GM18498 (cell line): ENCODE results near the gene FAM163B.

Experiments
- ATAC-seq: cut with Tn5 transposase; IDR thresholded peaks from one replicate; pipeline ENCODE4 v1.9.1; 2021; ENCODE audit warnings: mild to moderate bottlenecking, moderate library complexity; ENCODE audit not compliant: unreplicated experiment

FAM163B gene

DNA sequence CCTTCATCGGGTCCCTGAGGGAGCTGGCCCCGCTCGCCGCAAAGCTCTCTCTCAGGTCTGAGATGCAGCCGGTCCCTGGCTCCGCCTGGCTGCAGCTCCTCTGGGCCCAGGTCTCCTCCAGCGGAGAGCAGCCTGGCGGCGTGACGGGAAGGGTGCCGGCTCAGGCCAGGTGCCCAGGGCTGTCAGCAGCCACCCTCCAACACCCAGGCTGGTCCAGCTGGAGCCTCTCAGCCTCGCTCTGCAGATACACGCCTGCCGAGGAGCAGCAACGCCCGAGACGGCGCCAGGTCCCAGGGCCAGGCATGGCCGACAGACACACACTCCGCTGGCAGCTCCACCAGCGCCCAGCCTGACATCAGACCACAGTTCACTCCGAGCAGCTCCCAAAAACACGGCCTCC, 25.6 kb downstream of the FAM163B start:
- no peak for ATAC-seq

DNA sequence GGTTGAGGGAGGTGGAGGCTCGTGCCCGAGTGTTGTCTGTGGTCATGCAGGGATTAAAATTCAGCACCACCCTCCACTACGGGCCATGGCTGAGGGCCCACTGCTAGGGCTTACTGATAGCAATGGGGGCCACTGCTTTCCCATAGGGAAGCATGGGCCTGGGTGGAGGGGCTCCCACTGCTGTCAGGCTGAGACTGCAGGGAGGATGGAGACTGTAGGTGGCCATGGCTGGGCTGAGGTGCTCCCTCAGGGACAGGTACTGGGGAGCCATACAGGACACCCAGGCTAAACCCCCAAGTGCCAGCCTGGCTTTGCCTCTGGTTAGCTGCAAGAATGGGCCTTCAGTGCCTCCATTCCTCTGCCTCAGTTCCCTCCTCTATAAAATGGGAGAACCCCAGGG, 26.1 kb downstream of the FAM163B start:
- no peak for ATAC-seq

DNA sequence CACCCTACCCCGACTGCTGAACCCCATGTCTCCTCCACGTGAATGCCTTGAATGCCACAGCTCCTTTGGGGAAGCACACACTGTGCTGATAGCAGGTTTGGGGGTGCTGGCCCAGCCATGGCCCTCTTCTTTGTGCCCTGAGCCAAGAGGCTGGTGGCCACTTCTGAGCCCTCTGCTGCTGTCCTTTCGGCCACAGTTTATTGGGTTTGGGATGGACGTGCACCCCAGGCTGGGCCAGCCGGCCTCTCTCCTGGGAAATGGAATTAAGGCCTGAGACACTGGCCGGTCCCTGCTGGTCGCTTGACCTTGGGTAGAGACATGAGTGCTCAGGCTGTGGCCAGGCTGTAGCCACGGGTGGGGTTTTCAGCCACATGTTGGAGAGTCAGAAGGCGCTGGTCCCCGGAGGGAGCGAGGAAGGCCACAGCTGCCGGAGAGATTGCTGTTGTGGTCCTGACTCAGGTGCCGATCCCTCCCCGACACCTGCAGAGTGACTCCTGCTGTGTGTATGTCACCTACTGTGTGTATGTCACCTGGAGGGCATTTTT, 26.6 kb downstream of the FAM163B start:
- ATAC-seq, result no peak

DNA sequence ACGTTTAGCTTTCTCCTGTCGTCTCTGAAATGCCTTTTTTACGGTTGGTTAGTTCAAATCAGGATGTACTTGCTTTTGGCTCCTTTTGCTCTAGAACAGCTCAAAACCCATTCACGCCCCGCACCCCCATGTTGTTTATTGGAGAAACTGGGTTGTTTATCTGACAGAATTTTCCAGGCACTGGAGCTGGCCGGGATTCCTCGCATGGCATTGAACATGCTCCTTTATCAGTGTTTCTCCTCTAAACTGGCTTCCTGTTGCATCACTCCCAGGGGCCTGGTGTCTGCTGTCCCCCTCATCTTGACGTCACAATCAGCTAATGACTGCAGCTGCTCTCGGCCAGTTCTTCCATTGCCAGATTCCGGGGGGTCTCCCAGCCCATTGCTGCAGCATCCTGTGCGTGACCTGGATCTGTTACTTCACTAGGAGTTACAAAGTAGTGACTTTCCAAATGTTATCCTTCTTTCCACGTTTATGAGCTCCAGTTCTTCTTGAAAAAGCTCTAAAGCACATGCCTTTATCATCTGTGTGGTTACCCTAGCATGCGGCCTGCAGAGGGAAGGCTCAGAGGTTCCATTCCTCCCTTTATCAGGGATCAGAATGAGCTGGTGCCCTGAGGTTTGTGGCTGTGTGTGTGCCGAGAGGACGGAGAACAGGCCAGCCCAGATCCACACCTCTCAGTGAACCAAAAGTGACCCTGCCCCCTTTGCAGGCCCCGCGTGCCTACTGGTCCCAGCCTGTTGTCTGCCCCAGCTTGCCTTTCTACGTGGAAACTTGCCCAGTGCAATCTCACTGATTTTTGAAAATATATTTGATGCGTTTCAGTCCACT, 27.5 kb downstream of the FAM163B start:
- no peak for ATAC-seq

DNA sequence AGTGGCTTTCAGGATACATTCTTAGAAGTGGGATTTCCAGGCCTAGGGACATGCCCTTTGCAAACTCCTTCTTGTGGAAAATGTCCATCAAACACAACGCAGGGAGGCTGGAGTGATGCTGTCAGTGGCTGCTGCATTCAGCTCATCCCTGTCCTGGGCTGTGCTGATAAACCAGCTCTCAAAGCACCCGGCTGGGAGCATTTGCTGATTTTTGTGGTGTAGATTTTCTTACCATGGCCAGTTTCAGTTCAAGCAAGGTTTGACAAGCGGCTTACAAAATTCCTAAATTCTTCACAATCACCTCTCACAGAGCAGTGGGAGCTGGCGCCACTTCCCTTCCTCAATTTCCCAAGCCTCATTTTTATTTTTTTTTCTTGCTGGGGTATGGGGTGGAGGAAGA, 28.2 kb downstream of the FAM163B start:
- ATAC-seq, result no peak

DNA sequence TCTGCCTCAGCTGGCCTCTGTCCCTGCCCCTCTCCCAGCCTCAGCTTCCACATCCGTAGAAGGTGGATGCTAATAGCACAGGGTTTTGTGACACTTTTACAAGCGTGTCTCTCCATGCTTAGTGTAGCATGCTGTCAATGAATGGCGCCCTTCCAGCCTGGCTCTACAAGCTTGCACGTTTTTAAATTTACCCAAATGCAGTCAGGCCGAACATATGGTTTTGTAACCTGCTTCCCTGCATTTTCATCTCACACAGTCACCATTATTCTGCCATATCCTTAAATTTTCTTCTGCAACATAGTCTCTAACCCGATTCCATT, 28.8 kb downstream of the FAM163B start:
- no peak for ATAC-seq

DNA sequence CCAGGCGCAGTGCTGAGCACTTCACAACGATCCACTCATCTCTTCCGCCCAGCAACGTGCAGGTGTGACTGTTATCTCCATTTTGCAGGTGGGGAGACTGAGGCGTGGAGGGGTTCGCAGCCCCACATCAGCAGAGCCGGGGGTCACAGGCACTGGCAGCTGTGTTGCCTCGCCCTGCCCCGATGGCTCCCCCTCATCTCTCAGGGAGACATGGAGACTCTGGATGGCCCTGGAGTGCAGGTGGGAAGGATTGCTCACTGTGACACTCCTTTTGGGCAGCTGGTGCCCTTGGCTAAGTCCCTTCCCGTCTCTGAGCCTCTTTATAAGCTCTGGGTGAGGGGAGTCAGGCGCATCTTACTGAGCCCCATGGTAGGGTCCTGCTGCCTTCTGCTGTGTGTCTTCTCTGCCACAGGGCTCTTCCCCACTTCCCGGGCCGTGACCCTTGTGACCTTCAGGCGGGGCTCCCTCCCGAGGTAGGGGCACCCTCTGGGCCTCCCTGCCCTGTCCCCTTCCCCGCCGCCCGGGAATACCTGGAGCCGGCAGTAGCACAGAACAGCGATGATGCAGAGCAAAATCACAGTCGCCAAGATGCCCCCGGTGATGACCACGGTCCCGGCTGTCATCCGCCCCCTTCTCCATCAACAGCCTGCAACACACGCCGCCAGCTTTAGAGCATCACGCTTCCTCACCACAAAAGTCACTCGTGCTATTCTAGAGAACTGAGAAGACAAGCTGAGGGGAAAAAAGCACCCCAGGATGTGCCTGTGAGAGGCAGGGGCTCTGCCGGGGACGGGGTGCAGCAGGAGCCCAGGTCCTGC, 29.4 kb downstream of the FAM163B start:
- ATAC-seq, result no peak

DNA sequence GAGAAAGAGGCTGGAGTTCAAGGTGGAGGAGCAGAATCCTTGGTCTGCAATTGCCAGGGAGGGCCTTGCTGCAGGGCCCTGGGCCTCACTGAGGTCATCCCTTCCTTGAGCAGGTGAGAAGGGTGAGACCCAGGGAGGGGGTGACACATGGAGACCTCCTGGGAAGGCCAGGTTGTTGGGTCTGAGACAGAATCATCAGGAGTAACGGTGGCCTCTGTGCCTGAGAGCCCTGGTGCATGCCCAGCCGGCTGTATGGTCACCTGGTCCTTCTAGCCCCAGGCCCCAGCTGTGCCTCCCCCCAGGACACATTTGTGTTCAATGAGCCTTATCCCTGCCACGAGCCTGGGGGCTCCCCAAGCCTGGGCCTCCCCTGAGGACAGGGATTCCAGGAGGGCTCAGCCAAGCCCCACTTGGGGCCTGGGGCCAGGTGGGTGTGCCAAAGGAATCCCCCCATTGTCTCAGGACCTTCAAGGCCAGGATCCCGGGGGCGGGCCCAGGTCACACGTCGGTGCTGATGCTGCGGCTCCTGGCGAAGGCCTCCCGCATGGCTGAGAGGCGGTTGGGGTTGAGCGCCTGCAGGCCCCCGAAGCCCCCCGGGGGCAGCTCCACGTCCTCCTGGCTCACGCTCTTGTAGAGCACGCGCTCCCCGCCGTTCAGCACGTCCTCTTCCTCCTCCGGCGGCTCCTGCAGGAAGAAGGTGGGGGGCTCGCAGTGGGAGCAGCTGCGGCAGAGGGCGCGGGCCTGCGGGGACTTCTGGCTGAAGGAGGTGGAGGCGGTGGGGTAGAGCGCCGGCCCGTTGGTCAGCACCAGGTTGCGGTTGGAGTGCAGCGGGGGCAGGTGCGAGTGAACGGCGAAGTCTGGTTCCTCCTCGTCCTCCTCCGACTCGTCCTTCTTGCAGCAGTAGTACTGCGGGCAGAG, 30.4 kb downstream of the FAM163B start:
- no peak for ATAC-seq

DNA sequence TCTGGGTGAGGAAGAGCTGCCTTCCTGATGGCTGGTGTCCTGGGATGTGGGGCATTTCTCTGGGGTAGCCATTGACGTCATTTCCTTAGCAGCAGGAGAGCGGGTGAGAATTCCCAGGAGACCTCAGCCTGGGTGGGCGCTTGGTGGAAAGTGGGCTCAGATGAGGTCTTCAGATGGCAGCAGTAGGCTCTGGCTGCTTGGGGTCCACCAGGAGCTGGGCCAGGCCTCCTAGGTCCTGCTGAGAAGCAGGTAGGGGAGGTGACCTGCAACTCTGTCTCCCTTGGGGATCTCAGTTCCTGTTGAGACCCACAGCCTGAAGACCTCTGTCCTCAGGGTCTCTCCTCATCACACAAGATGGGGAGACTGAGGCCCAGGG, 31.5 kb downstream of the FAM163B start:
- no peak for ATAC-seq

DNA sequence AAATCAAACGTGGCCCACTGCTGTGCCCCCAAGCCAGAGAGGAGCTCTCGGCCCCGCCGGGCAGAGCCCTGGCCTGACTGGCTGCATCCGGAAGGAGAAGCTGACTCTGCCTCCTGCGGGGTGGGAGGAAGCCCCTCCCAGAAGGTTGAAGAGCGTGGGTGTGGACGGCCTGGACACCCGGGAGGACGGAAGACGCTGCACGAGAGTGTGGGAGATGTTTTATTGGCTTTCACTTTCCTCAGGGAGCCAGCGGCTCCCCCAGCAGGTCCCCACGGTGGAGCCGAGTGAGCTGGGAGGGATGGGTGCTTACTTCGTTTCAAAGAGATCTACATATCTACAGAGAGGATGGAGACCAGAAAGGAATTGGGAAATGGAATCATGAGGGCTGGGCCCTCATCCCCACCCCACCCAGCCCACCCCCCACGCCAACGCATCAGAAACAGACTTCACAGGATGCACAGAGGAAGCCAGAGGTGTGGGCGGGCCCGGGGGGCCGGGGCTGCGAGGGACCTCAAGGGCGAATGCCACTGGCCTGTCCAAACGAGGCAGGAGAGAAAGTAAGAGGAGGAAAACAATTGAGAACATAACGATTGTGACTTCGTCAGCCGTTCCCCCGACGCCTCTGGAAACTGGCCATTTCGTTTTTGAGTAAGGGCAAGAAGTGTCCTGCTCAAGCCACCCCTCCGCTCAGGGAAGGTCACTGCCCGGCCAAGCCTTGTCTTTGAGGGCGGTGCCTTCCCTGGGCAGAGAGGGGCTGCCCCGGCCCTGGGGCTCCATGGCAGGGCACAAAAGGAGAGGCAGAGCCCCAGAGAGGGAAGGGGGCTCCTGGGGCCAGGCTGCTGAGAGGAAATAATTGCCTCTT, 32.1 kb downstream of the FAM163B start:
- no peak for ATAC-seq

DNA sequence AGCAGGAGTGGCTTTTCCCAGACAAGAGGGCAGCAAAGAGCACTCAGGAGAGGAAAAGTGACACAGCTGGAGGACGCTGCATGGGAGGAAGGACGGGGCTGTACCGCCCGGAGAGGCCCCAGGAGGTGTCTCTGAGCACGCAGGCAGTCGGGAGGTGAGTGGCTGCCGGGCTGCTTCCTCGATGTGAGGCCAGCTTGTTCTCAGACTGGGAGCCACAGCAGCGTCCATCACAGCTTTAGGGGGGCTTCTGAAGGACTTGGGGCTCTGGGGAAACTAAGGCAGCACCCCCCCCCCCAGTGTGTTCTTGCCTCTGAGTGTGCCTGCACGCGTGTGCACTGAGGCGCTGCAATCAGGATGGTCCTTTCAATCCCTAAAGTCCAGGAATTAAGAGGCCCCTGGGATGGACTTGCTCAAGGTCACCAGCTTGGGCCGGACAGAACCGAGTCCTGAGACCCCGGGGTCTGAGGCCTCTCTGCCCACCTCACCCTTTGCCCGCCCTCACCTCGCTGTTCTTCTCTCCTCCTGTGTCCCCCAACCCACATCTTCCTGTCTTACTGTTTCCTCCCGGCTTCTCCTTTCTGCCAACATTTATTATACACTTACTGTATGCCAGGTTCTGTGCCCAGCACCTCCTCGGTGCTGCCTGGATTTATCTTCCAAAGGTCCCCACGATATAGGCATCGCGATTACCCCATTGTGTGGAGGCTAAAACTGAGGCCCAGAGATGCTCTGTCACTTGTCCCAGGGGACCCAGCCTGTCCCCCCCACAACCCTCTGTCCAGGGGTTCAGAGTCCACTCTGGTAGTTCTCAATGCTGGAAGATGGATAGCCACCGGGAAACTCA, 32.9 kb downstream of the FAM163B start:
- no peak for ATAC-seq

DNA sequence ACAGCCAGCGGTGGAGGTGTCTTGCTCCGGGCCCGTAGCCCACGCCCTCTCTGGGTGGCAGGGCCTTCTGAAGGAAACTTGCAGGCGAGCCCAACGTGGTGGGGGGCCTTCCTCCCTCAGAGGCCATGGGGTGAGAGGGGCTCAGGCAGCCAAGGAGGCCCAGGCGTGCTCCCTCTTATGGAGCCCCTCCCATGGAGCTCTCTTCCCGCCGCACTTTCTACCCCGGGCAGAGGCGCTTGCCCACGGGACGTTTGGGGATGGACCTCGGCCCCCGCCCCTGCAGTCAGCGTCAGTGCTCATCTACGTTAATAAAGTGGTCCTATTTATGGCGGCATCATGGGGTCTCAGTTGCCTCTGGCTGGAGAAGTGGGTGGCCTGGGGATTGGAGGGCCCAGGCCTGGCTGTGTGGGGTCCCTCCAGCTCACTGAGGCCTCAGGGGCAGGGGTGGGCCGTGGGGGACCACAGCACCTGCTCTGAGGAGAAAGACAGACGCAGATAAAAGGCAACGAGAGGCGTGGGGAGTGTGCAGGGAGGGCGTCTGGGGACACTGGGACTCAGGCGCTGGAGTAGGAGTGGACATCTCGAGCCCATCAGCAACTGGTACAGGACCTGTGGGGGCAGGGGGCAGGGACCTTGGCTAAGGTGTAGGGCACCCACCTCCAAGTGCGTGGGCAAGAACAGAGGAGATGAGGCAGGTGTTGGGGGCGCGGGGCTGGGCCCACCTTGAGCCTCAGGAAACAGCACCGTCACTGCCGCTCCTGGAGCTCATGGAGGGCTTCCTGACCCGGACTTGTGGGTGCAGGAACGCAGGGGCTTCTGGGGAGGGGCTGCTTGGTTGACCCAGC, 33.8 kb downstream of the FAM163B start:
- no peak for ATAC-seq

DNA sequence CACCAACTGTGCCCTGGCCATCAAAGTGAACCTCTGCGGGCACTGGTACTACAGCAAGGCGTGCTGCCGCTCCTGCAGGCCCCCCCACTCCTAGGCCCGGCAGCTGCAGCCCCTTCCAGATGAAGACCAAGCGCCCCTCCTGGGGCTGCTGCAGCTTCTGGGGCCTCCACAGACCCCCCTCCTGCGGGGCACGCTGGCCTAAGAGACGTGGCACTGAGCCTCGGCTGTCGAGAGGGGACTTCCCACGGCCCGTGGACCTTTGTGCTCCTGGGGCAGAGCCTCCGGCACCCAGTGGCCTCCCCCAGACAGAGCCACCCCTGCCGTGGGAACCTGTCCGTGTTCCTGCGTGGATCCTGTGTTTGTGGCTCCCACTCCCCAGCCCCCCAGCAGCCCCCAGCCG, 34.4 kb downstream of the FAM163B start:
- no peak for ATAC-seq

DNA sequence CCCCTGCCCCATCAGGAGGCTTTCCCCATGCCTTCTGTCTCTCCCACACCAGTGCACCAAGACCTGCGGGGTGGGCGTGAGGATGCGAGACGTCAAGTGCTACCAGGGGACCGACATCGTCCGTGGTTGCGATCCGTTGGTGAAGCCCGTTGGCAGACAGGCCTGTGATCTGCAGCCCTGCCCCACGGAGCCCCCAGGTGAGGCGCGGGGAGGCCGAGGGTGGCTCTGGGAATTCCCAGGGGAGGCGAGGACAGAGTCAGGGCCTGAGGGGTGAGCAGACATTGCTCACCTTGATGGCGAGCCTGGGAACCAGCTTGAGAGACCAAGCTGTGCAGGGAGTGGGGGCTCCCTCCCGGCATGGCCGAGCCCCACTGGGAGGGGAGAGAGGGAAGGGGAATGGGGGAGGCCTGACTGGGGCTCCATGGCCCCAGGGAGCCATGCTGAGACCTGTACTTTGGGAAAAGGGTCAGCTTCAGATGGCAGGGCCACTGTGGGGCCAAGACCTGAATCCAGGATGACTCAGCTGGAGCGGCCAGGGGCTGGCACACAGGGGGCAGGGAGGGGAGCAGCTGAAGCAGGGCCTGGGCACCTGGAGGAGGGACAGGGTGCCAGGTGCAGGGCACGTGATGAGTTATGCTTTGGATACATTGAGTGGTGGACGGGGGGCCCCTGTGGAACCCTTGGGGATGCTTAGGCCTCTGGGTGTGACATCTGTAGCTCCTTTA, 35.2 kb downstream of the FAM163B start:
- ATAC-seq, result no peak

DNA sequence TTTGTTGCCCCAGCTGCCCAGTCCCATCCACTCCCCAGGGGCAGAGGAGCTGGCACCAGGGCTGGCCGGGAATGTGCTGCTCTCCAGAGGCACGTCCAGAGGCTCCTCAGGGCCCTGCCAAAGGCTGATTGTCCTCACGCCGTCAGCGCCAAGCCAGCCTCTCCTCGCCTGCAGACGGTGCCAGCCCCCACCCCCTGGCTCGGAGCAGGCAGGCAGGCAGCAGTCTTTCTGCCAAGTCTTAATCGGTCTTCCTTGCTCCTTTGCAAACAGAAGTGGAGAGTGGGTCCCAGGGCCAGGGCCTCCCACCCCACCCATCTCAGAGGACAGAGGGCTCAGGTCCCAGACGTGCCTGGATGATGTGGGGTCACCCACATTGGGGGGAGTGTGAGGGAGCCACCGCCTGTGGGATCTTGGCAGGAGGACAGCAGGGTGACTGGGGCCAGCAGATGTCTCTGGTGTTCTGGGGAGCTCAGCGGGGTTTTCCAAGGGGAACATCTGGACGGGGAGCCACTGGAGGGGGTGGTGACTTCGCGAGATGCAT, 36.3 kb downstream of the FAM163B start:
- no peak for ATAC-seq

DNA sequence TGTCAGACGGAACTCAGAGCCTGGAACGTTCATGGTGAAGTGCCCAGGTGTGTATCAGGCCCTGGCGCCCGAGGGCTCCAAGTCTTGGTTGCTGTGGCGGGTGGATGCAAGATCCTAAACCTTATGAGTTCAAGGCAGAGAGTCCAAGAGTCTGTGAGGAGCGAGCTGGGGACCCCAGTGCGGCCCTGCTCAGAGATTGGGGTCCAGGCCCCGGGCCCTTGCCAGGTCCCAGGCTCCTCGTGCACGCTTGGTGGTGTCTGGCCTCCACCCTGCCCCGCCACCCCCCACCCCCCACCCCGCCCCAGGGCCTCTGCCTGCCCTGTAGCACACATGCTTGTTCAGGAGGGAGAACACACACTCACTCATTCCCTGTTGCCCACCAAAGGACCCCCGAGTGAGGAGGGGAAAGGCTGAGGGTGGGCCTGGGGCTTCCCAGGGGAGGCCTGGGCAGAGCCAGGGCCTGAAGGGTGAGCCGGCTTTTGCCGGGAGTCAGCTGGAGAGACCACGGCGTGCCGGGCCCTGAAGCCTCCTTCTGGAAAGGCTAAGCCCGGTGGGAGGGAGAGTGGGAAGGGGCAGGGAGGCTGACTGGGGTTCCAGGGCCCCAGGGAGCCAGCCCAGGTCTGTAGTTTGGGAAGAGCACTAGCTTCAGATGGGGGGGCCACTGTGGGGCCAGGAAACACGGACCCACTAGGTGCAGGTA, 37.1 kb downstream of the FAM163B start:
- ATAC-seq, result no peak

DNA sequence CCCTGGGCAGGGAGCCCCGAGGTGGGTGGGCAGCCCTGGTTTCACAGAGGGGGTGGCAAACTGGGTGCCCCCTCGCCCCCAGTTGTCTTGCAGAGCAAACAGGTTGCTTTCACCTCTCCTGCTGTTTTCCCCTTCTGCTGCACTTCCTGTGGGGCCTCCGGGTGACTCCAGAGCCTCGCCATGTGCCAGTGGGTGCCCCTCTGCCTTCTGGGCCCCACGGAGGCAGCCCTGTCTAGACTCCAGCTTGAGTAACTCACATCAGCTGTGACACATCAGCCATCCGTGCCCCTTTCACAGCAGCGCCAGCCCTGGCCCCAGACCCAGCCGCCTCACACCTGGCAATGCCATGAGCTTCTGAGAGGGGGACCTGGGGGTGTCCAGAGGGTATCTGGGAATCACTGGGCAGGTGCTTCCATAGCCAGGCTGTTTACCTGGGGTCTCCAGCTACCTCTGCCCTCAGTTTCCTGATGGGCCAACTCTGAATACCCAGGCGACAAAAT, 37.7 kb downstream of the FAM163B start:
- no peak for ATAC-seq
